Measurements from ENCODE around the gene CLMN. TPM values are rescaled to one million over a fixed set of nuclear protein-coding genes. Genes with fewer than 3 reads are reported as not detected.

The CLMN gene
- total and polyA plus RNA-seq, 2 of the 8 experiments (the other 6 are each of a cell fraction or from before 2014, with no cell fraction given), result 1.6 to 8.2 TPM

- POLR2A ChIA-PET (ENCODE audit: partially characterized antibody), result no interaction called here
- no peak overlapping the region for H2BK120ac ChIP-seq (replicated peaks; ENCODE audit: low read depth, low read length)
- no peak overlapping the region for H2BK15ac ChIP-seq (ENCODE audit: low read length)
- no peak for TF ChIP-seq CREB1 (IDR thresholded peaks at IDR 0.05)
- no peak for TF ChIP-seq RAD21 (IDR thresholded peaks at IDR 0.05 in 1 of 2, conservative IDR thresholded peaks at IDR 0.05 in 1 of 2; ENCODE audit: low read depth in 2 of 2, low read length in 2 of 2)
- TF ChIP-seq TAF7 (optimal IDR thresholded peaks at IDR 0.05; ENCODE audit: borderline replicate concordance, low read depth, low read length), result no peak
- TF ChIP-seq SP4 (IDR thresholded peaks at IDR 0.05; ENCODE audit: low read length), result no peak
- no peak for TF ChIP-seq CBX5 (IDR thresholded peaks at IDR 0.05; ENCODE audit: low read depth, low read length)
- TF ChIP-seq CBX8 (IDR thresholded peaks at IDR 0.05; ENCODE audit: borderline replicate concordance, low read depth, low read length), result no peak
- TF ChIP-seq KDM4A (IDR thresholded peaks at IDR 0.05; ENCODE audit: low read depth, low read length, severe bottlenecking), result no peak
- no peak for TF ChIP-seq ZNF274 (IDR thresholded peaks at IDR 0.05; ENCODE audit: borderline replicate concordance, extremely low read depth, low read length)
- no peak for TF ChIP-seq KDM1A (IDR thresholded peaks at IDR 0.05; ENCODE audit: borderline replicate concordance, low read length)
- TF ChIP-seq NANOG (IDR thresholded peaks at IDR 0.05; ENCODE audit: insufficient read depth, low read depth, low read length, poor library complexity, severe bottlenecking), result no peak
- TF ChIP-seq TEAD4 (IDR thresholded peaks at IDR 0.05; ENCODE audit: low read depth, low read length), result no peak
- TF ChIP-seq EP300 (IDR thresholded peaks at IDR 0.05; ENCODE audit: borderline replicate concordance in 1 of 2, low read depth in 2 of 2, low read length in 2 of 2), result no peak
- TF ChIP-seq SIRT6 (IDR thresholded peaks at IDR 0.05; ENCODE audit: low read length), result no peak
Measured at GRCh38 chr14:95303552-95303951, 16.2 kb downstream of the CLMN start.

More at GRCh38 chr14:95303552-95303951, 16.2 kb downstream of the CLMN start:
- DNase-seq (ENCODE audit: low read depth in 1 of 2, low spot score in 2 of 2), result no peak
- no peaks in the 10 kb centered on the region for H3K79me1 ChIP-seq (ENCODE audit: low read depth, low read length)
- no peak overlapping the region for H3K4ac ChIP-seq (replicated peaks; ENCODE audit: insufficient read length, low read depth, low read length)
- no peak overlapping the region for H2AK5ac ChIP-seq (ENCODE audit: low read depth, low read length)
- 93% methylated on average over 4 of the region's 4 CpGs; no CpG with 5 or more reads in 1 of the 2 experiments for WGBS, 2 experiments (ENCODE audit: extremely low coverage in 1 of 2, insufficient coverage in 1 of 2, insufficient read length in 1 of 2, insufficient replicate concordance in 2 of 2, low coverage in 1 of 2, low lambda C conversion rate in 2 of 2, missing lambda C conversion rate in 1 of 2)
- H2BK12ac ChIP-seq (ENCODE audit: low read depth, low read length), result no peak overlapping the region
- no peaks in the 10 kb centered on the region for H3K9me3 ChIP-seq (ENCODE audit: insufficient read depth in 2 of 2, low read depth in 1 of 2, low read length in 1 of 2)
- H4K8ac ChIP-seq (ENCODE audit: extremely low read depth, insufficient read depth, low read length), result no peak overlapping the region
- H3K18ac ChIP-seq (ENCODE audit: extremely low read depth, low read length), result no peak overlapping the region
- H3K9ac ChIP-seq (replicated peaks in 1 of 4; ENCODE audit: extremely low read depth in 1 of 4, low read depth in 3 of 4, low read length in 3 of 4), result no peak overlapping the region
- H3K27ac ChIP-seq (ENCODE audit: low read depth, low read length), result no peak overlapping the region
- no peaks in the 10 kb centered on the region for H3K36me3 ChIP-seq (ENCODE audit: control insufficient read depth in 2 of 4, insufficient read depth in 4 of 4, low read length in 3 of 4)
- no peak overlapping the region for H2BK5ac ChIP-seq (ENCODE audit: low read depth, low read length)
- peaks cover 0 to 2% of the 10 kb centered on the region in 2 experiments for H4K20me1 ChIP-seq (replicated peaks in 1 of 2; ENCODE audit: control insufficient read depth in 1 of 2, insufficient read depth in 2 of 2, low read length in 2 of 2)
- no peak overlapping the region for H3K4me2 ChIP-seq (ENCODE audit: insufficient read depth in 1 of 2, low read depth in 2 of 2, low read length in 2 of 2)
- H3K79me2 ChIP-seq (ENCODE audit: control insufficient read depth in 1 of 2, insufficient read depth in 2 of 2, low read length in 2 of 2), result no peaks in the 10 kb centered on the region
- no peak overlapping the region for H3K56ac ChIP-seq (replicated peaks; ENCODE audit: insufficient read length, low read depth, low read length)
- no peaks in the 10 kb centered on the region for H3K27me3 ChIP-seq (replicated peaks in 1 of 4; ENCODE audit: control insufficient read depth in 3 of 4, extremely low read depth in 1 of 4, insufficient read depth in 3 of 4, low read length in 3 of 4)
- H3K23me2 ChIP-seq (ENCODE audit: low read depth, low read length), result no peaks in the 10 kb centered on the region
- H3K23ac ChIP-seq (ENCODE audit: insufficient read length), result no peak overlapping the region
- H3K14ac ChIP-seq (ENCODE audit: insufficient read length), result no peak overlapping the region
- H3K4me1 ChIP-seq (replicated peaks in 1 of 4; ENCODE audit: control insufficient read depth in 3 of 4, insufficient read depth in 4 of 4, low read length in 3 of 4), result no peaks in the 10 kb centered on the region
- H4K5ac ChIP-seq (ENCODE audit: insufficient read length, low read depth, low read length), result no peak overlapping the region
- FAIRE-seq, result no peak
- CTCF ChIA-PET (ENCODE audit: partially characterized antibody), result interaction anchor here (0.6 to 1.8 kb wide), 3 partner anchors 9 to 72 kb away, joined by 3 to 4 read pairs (median 3); no protein-coding TSS in a partner anchor
- no peak overlapping the region for H2BK20ac ChIP-seq (ENCODE audit: low read length)
- H2AFZ ChIP-seq (ENCODE audit: low read length), result no peak overlapping the region
- no peak overlapping the region for H3K4me3 ChIP-seq (ENCODE audit: extremely low read depth in 1 of 4, insufficient read depth in 2 of 4, low read depth in 3 of 4, low read length in 4 of 4)
- H4K91ac ChIP-seq (replicated peaks; ENCODE audit: insufficient read length, low read length), result no peak overlapping the region

Data from H1 (cell line).